ENCODE results near the gene FBXO45.
"Not testable (repeated sequence)": the region's sequence is repeated elsewhere in the genome, so short reads cannot be mapped to it uniquely, and the experiment has no call there.

The FBXO45 gene, protein sequence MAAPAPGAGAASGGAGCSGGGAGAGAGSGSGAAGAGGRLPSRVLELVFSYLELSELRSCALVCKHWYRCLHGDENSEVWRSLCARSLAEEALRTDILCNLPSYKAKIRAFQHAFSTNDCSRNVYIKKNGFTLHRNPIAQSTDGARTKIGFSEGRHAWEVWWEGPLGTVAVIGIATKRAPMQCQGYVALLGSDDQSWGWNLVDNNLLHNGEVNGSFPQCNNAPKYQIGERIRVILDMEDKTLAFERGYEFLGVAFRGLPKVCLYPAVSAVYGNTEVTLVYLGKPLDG

DNA sequence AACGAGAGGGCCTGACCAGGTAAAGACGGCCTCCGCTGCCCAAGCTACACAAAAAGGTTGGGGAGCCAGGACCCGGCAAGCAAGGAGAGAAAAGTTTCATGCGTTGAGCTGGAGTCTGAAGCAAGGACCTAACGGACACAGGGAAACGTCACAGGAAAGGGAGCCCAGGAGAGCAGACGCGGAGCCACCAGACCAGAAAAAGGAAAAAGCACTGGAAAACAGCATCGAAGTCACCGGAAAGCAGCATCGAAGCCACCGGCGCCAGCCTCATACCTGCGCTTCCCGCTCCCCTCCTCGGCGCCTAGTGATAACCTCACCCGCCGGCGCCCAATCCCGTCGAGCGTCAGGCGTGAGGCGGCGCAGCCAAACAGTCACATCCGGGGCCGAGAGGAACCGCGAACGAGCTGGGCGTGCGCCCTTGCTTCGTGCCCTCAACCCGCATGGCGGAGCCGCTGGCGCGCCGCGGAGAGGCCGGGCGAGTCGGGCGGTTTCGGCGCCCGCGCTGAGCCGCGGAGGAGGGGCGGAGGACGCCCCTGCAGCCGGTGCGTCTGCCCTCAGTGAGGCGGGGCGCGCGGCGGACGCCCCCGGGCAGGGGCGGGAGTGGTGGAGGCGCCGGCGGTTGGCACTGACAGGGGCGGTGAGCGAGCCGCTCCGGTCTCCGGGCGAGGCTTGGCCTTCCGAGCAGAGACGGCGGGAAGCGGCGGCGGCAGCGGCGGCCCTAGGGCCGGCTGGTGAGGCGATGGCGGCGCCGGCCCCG, at the start of gene FBXO45, which contains the start of gene WDR53:
FBXO45 (plus strand) TSS at position 415 of the 757 bp plus-strand sequence; CDS start at position 740, 325 bp downstream.
WDR53 (minus strand) TSS at position 309 of the 757 bp plus-strand sequence. CDS start 7,079 bp downstream, outside the sequence.
- peak; percentile 89 to 95 (median 90) for DNase-seq (ENCODE audit: low read depth in 2 of 3, low spot score in 1 of 3)

DNA sequence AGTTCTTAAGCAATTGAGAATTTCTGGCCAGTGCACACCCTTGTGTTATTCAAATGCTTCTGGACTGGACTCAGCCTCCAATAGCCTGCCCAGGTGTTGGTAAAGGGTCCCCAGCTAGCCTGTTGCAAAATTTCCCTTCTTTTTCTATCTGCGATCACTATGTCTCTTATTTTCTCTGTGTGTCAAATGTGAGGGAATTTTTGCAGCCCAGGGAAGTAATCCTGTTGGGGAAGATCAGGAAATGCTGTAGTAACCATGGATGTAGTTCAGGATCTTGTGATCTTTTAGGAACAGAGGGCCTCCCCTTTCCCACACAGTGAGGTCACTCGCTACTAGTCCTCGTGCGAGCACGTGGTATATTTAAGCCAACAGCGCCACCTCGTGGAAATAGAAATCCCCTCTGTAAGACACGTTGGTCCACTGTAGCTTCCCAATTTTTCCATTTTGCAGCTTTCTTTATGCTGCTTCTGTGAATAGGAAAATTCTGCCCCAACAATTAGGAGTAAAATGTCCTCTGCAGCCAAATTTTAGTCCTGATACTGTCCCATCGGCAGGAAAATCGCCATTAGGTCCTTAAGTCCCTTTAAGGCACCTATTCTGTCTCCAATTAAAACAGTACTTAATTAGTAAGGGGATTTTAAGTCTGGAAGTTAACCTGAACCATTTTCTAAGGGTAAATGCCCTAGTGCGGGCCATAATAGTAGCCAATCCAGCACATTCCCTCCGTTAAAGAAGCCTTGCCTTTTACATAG, 49.3 kb upstream of the FBXO45 start:
- DNase-seq (ENCODE audit: low read depth in 2 of 3, low spot score in 1 of 3), result peak in 2 of 3 donors; percentile 61 to 72

DNA sequence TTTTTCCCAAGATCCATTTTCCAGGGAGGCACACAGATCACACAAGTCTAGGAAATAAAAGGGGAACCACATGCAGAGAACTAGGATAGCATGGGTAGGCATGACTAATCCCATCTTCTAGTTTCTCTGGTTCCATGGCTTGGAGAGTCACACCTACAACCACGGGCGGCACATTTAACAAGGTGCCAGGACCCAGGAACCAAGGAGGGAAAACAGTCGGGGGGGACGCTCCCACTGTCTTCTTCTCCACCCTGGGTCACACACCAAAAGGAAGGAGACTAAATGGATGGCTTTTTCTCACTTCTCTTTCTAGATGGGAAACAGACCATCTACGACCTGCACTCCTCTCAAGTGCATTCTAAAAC, 48.8 kb upstream of the FBXO45 start:
- no peak for DNase-seq (ENCODE audit: low read depth in 2 of 3, low spot score in 1 of 3)

DNA sequence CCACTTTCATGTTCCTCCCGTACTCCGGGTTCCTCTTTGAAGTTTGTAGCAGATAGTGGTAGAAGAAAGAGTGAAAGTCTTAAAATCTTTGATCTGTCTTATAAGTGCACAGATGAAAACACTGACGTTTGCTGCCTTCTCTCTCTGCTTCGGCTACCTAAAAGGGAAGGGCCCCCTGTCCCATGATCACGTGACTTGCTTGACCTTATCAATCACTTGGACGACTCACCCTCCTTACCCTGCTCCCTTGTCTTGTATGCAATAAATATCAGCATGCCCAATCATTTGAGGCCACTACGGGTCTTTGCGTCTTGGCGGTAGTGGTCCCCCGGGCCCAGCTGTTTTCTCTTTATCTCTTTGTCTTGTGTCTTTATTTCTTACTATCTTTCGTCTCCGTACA, 47.2 kb upstream of the FBXO45 start:
- not testable (repeated sequence) for DNase-seq (ENCODE audit: low read depth in 2 of 3, low spot score in 1 of 3)

DNA sequence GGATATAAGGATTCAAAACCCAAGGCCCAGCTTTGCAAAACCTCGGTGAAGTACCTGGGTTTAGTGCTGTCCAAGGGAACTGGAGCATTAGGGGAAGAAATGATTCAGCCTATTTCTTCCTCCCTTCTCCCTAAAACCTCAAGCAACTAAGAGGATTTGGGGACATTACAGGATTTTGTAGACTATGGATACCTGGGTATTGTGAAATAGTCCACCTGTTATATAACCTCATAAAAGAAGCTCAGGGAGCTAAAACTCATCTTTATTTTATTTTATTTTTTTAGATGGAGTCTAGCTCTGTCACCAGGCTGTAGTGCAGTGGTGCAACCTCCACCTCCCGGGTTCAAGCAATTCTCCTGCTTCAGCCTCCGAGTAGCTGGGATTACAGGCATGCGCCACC, 44.6 kb upstream of the FBXO45 start:
- DNase-seq (ENCODE audit: low read depth in 2 of 3, low spot score in 1 of 3), result no peak

DNA sequence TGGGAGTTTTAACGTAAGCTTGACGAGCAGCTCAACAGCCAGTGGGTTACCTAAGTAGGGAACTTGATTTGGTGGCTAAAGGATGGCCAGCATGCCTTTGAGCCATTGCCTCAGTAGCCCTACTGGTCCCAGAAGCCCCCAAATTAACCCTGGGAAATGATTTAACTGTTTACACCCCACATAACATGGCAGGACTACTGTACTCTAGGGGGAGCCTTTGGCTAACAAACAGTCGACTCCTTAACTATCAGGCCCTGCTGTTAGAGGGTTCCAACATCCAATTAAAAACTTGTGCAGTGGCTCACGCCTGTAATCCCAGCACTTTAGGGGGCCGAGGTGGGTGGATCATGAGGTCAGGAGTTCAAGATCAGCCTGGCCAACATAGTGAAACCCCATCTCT, 43.9 kb upstream of the FBXO45 start:
- DNase-seq (ENCODE audit: low read depth in 2 of 3, low spot score in 1 of 3), result no peak

DNA sequence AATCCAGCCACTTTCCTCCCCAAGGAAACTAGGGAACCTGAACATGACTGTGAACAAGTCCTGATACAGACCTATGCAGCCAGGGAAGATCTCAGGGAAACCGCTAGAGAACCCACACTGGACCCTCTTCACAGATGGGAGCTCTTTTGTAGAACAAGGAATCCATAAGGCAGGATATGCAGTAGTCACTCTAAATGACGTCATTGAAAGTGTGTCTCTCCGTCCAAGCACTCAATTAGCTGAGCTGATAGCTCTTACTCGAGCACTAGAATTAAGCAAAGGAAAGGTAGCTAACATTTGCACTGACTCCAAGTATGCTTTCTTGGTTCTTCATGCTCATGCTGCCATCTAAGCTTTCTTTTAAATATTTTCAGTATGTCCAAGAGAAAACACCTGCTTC, 43.3 kb upstream of the FBXO45 start:
- no peak for DNase-seq (ENCODE audit: low read depth in 2 of 3, low spot score in 1 of 3)

DNA sequence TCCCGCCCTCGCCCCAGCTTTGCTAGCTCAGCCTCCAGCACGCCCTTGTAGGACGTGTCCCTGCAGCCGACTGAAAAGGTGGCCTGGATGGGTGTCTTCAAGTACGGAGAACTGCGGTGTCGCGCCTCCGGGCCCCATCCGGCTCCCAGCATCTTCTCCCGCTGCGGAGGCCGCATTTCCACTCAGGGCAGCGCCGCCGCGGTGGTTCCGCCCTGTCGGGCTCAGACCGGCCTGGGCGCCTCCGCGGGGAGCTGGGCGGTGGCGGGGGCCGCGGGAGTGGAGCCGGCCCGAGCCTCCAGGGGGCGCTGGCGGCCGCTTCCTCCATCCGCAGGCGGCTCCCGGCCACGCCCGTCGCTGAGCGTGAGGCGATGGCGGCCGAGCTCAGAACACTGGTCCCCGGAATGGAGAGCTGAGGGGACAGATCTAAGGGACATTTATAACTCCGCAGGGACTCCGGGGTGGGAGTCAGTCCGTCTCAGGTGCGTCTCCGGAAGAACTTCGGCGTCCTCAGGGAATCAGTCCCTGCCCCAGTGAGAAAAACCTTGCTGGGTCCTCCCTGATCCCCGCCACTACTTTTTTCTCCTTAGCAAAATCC, 39.7 kb upstream of the FBXO45 start:
- DNase-seq (ENCODE audit: low read depth in 2 of 3, low spot score in 1 of 3), result peak; percentile 72 to 86 (median 83)

DNA sequence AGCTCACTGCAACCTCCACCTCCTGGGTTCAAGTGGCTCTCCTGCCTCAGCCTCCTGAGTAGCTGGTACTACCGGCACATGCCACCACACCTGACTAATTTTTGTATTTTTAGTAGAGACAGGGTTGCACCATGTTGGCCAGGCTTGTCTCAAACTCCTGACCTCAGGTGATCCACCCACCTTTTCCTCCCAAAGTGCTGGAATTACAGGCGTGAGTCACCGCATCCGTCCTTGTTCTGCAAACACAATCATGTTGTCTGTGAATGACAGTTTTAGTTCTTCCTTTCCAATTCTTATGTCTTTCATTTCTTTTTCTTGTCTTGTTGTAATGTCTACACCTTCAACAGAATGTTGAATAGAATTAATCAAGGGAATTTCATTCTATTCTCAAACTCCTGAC, 37.0 kb upstream of the FBXO45 start:
- DNase-seq (ENCODE audit: low read depth in 2 of 3, low spot score in 1 of 3), result no peak

DNA sequence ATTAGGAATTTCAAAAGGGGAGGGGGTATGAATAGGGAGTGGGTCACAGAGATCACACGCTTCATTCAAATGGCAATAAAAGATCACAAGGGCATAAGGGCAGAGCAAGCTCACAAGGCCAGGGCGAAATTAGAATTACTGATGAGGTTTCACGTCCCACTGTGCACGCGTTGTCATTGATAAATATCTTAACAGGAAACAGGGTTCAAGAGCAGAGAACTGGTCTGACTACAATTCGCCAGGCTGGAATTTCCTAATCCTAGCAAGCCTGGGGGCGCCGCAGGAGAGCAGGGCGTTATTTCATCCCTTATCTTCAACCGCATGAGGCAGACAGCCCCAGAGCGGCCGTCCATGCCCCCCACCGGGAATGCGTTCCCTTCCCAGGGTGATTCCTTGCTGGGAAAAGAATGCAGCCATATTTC, 35.2 kb upstream of the FBXO45 start:
- DNase-seq (ENCODE audit: low read depth in 2 of 3, low spot score in 1 of 3), result no peak

DNA sequence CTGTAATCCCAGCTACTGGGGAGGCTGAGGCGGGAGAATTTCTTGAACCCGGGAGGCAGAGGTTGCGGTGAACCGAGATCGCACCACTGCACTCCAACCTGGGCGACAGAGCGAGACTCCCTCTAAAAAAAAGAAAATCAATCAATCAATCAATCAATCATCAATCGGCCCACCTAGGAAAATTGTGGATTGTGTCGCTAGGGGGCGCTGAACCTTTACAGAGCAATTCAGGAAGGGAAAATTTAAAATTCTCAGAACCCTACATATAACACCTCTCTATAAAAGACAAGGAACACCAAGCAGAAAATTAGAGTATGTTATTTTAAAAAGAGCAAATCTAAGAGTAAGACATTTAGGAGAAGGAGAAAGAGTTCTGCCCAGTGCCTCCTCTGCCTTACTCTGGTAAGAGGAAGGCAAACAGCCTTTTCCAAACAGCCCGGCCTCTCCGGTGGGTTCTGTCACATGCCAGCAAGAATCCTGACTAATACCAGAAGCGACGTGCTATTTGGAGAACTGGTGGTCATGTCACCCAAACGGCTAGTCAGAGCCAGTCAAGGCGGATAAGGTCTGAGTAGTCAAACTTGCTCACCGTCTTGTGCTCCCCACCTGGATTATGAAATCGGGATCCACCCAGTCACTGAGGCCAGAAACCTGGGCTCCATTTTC, 31.0 kb upstream of the FBXO45 start:
- peak; percentile 41 to 76 (median 63) for DNase-seq (ENCODE audit: low read depth in 2 of 3, low spot score in 1 of 3)

DNA sequence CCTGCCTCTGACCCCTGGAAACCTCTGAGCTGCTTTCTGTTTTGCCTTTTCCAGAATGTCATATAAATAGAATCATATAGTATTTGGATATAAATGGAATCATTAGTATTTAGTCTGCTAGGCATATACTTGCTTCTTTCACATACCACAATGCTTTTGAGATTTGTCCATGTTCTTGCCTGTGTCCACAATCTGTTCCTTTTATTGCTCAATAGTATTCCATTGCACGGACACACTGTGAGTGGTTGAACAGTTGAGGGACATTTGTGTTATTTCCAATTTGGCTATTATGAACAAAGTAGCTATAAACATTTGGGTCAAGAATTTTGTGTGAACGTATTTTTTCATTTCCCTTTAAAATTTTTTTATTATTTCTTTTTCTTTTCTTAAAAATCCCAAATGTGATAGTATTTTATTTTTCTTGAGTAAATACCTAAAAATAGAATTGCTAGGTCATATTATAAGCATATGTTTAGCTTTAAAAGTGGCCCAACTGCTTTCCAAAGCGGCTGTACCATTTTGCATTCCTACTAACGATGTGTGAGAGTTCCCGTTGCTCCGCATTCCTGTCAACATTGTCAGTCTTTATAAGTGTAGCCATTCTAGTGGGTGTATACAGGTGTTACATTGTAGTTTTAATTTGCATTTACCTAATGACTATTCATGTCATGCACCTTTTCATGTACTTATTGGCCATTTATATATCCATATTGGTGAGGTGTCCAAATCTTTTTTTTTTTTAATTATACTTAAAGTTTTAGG, 26.6 kb upstream of the FBXO45 start:
- no peak for DNase-seq (ENCODE audit: low read depth in 2 of 3, low spot score in 1 of 3)

DNA sequence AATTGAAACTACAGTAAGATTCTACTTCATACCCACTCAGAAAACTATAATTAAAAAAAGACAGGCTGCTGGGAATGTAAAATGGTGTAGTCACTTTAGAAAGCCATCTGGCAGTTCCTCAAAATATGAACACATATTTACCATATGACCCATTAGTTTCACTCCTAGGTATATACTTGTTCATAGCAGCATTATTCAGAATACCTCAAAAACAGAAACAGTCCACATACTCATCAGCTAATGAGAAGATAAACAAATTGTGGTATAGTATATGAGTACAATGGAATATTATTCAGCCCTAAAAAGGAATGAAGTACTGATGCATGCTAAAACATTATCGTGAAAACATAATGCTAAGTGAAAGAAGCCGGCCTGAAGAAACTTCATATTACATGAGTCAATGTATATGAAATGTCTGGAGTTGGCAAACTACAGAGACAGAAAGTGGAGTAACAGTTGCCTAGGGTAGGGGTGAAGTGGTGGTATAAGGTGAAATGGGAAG, 23.9 kb upstream of the FBXO45 start:
- no peak for DNase-seq (ENCODE audit: low read depth in 2 of 3, low spot score in 1 of 3)

DNA sequence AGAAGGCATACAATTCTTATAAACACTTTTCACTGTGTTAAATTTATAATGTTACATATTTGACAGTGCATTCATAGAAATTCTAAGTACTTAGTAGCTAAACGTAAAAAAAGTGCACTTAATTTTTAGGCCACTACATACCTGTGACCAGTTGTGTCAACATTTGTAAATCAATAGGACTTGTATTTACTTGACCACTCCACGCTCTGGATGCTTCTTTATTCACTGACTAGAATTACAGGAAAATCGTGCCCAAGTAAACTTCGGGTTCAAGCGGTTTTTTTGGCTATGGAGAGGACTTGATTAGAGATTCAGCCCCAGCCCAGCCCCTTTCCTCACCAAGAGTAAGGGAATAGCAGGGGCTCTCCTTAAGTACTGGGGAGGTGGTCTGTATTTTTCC, 21.9 kb upstream of the FBXO45 start:
- DNase-seq (ENCODE audit: low read depth in 2 of 3, low spot score in 1 of 3), result no peak

DNA sequence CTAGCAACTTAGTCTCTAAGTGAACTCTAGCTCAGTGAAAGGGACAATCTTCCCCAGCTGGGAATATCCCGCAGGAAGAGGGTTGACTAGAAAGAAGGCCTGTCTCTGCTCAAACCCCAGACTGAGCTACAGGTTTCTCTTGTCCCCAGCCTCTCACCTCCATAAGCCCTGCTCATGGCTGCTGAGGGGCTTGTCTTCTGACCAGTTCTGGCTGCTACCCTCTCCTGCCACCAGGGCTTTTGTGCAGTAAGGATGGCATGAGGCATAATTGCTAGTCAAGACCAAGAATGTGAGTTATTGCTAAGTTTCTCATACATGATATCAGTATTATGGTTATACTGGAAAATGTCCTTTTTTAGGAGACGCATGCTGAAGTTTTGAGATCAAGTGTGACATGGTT, 21.4 kb upstream of the FBXO45 start:
- no peak for DNase-seq (ENCODE audit: low read depth in 2 of 3, low spot score in 1 of 3)

DNA sequence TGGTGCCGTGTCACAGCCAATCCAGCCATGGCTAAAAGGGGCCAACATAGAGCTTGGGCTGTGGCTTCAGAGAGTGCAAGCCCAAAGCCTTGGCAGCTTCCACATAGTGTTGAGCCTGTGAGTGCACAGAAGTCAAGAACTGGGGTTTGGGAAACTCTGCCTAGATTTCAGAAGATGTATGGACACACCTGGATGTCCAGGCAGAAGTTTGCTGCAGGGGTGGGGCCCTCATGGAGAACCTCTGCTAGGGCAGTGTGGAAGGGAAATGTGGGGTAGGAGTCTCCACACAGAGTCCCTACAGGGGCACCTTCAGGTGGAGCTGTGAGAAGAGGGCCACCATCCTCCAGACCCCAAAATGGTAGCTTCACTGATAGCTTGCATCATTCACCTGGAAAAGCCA, 19.1 kb upstream of the FBXO45 start:
- DNase-seq (ENCODE audit: low read depth in 2 of 3, low spot score in 1 of 3), result not testable (repeated sequence)

DNA sequence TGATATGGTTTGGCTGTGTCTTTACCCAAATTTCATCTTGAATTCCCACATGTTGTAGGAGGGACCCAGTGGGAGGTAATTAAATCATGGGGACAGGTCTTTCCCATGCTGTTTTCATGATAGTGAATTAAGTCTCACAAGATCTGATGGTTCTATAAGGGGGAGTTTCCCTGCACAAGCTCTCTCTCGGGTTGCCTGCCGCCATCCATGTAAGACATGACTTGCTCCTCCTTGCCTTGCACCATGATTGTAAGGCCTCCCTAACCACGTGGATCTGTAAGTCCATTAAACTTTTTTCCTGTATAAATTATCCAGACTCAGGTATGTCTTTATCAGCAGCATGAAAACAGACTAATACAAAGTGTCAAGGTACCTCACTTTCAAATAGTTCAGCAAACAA, 18.3 kb upstream of the FBXO45 start:
- not testable (repeated sequence) for DNase-seq (ENCODE audit: low read depth in 2 of 3, low spot score in 1 of 3)

DNA sequence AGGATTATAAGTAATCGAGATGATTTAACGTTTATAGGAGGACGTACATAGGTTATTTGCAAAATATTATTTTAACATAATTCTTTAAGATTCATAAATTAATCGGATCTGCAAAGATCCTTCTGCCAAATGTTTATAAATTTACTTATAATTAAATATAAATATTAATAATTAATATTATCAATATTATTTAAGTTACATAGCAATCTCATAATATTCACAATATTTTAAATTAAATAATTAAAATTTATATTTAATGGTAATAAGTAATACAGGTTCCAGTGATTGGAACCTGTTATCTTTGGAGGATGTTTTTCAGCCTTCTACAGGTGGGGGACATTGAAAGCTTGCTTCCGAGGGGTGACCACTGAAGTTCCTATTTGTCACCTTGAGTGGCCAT, 16.2 kb upstream of the FBXO45 start:
- no peak for DNase-seq (ENCODE audit: low read depth in 2 of 3, low spot score in 1 of 3)

DNA sequence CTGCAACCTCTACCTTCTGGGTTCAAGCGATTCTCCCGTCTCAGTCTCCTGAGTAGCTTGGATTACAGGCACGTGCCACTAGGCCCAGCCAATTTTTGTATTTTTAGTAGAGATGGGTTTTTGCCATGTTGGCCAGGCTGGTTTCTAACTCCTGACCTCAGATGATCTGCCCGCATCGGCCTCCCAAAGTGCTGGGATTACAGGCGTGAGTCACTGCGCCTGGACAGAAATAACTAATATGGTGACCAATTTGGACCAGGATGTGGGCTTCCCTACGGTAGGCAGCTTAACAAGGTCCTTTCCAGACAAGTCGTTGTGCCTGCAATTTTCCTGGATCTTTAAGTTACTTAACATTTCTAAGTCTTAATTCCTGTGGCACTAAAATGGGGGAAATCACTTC, 14.9 kb upstream of the FBXO45 start:
- DNase-seq (ENCODE audit: low read depth in 2 of 3, low spot score in 1 of 3), result no peak

DNA sequence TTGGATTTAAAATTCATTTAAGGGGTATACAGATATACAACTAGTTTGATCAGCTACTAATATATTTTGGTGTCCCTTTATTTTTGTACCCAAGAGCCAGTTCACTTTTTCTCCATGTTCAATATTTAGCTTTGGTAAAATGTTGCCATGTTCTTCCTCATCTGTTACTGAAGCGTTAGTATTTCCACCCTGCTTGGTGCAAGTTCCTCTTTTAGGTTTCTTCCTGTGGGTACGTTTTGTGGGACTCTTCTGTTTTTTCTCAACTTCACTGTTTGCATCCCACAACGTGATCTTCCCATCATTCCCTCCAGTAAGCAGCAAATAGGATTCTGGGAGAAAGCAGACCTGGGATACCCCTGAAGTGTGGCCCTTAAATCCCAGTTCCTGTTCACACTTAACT, 14.3 kb upstream of the FBXO45 start:
- no peak for DNase-seq (ENCODE audit: low read depth in 2 of 3, low spot score in 1 of 3)
